Measurements from ENCODE around the gene CSTF1.

DNA sequence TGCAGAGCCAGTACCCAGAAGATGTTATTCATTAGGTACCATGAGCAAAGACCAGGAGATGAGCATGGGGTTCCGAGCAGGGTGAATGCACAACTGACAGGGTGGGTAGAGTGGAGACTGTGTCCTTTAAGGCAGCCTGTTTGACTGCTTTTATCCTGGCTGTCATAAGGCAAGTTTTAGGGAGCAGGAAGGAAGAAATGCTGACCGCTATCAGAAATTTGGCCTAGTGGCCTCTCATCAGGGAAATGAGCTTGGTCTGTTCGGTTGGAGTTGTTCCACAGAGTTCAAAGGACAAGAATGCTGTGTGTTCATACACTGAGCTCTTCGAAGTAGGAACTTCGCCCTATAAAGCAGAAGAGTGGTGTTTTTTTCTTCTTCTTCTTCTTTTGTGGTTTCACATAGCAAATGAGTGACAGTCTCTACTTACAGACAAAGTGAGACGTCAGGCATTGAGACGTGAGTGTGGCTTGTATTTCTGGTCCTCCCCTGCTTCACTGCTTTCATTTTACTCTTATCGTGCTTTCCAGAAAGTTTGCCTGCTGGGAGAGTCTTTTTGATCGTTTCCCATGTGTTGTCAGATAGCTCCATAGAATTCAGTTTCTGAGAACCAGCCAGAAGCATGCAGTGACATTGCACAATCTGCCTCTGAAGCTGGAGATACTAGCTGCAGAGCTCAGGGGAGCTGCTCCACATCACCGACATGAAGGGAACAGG is 19.5 kb downstream of the CSTF1 start, which contains the start of gene CASS4:
- TF ChIP-seq POLR2AphosphoS5 (IDR thresholded peaks at IDR 0.05; ENCODE audit: low read depth, low read length) (no peak), RAD21 (IDR thresholded peaks at IDR 0.05; ENCODE audit: low read depth) (no peak), POLR2A (IDR thresholded peaks at IDR 0.05; ENCODE audit: borderline replicate concordance, extremely low read depth, insufficient read depth, insufficient read length) (no peak), ZNF274 (IDR thresholded peaks at IDR 0.05; ENCODE audit: low read depth, low read length) (no peak)
- TF ChIP-seq, protein P1, sequence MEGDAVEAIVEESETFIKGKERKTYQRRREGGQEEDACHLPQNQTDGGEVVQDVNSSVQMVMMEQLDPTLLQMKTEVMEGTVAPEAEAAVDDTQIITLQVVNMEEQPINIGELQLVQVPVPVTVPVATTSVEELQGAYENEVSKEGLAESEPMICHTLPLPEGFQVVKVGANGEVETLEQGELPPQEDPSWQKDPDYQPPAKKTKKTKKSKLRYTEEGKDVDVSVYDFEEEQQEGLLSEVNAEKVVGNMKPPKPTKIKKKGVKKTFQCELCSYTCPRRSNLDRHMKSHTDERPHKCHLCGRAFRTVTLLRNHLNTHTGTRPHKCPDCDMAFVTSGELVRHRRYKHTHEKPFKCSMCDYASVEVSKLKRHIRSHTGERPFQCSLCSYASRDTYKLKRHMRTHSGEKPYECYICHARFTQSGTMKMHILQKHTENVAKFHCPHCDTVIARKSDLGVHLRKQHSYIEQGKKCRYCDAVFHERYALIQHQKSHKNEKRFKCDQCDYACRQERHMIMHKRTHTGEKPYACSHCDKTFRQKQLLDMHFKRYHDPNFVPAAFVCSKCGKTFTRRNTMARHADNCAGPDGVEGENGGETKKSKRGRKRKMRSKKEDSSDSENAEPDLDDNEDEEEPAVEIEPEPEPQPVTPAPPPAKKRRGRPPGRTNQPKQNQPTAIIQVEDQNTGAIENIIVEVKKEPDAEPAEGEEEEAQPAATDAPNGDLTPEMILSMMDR (IDR thresholded peaks at IDR 0.05 in 2 of 3, conservative IDR thresholded peaks at IDR 0.05 in 1 of 3; ENCODE audit: borderline replicate concordance in 1 of 3, insufficient read depth in 1 of 3, low read depth in 2 of 3, low read length in 2 of 3), result no peak
- TF ChIP-seq, protein P2, sequence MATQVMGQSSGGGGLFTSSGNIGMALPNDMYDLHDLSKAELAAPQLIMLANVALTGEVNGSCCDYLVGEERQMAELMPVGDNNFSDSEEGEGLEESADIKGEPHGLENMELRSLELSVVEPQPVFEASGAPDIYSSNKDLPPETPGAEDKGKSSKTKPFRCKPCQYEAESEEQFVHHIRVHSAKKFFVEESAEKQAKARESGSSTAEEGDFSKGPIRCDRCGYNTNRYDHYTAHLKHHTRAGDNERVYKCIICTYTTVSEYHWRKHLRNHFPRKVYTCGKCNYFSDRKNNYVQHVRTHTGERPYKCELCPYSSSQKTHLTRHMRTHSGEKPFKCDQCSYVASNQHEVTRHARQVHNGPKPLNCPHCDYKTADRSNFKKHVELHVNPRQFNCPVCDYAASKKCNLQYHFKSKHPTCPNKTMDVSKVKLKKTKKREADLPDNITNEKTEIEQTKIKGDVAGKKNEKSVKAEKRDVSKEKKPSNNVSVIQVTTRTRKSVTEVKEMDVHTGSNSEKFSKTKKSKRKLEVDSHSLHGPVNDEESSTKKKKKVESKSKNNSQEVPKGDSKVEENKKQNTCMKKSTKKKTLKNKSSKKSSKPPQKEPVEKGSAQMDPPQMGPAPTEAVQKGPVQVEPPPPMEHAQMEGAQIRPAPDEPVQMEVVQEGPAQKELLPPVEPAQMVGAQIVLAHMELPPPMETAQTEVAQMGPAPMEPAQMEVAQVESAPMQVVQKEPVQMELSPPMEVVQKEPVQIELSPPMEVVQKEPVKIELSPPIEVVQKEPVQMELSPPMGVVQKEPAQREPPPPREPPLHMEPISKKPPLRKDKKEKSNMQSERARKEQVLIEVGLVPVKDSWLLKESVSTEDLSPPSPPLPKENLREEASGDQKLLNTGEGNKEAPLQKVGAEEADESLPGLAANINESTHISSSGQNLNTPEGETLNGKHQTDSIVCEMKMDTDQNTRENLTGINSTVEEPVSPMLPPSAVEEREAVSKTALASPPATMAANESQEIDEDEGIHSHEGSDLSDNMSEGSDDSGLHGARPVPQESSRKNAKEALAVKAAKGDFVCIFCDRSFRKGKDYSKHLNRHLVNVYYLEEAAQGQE (IDR thresholded peaks at IDR 0.05; ENCODE audit: low read depth), result no peak
- TF ChIP-seq, protein P3, sequence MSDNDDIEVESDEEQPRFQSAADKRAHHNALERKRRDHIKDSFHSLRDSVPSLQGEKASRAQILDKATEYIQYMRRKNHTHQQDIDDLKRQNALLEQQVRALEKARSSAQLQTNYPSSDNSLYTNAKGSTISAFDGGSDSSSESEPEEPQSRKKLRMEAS (IDR thresholded peaks at IDR 0.05), result no peak
